ENCODE measurements around the gene AHDC1.
"Not testable (repeated sequence)": the region's sequence is repeated elsewhere in the genome, so short reads cannot be mapped to it uniquely, and the experiment has no call there.

AHDC1 gene

DNA sequence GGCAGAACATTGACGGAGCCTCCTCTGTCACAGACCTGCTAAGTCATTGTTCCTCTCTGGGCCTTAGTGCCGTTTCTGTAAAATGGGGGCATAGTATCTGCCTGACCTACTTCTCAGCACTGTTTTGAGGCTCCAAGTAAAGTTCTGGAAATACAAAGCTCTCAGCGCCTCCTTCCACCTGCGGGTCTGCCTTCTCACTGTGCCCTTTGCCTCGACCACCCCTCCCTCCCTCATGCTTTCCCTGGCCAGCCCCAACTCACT, 98.6 kb downstream of the AHDC1 start:
- no peak for DNase-seq

GRCh38 chr1:27504588-27505419, 99.1 kb downstream of the AHDC1 start:
- no peak for DNase-seq

DNA sequence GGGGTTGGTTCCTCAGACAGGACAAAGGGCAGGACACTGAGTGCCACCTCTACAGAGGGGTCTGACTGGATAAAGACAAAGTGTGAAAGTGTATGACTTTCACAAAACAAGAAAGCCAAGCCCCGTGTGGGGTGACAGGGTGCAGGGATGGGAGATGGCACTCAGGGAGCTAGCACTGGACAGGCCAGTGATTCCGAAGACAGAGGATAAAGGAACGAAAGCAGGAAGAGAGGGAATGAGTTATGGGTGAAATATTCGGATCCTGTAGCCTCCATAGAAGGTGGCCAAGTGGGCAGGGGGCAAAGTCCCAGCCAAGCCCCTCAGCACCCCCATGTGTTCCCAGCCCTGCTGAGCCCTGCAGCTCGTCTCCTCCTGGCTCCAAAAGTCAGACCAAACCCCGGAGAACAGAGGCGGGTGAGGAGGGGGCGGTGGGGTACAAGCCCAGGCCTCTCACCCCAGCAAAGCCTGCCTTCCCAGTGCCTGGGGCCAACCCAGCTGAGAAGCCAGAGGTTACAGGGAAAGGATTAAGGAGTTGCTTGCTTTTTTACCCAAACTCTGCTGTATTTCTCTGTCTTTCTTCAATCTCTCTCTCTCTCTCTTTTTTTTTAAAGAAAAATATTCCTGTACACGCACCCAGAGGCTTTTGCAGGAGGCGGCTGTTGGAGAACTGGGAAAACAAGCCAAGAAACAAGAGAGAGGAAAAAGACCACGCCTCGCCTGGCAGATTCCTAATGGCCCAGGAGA, 99.9 kb downstream of the AHDC1 start:
- no peak for DNase-seq

- no peak for DNase-seq
Measured at GRCh38 chr1:27503033-27503432, 100.9 kb downstream of the AHDC1 start.

DNA sequence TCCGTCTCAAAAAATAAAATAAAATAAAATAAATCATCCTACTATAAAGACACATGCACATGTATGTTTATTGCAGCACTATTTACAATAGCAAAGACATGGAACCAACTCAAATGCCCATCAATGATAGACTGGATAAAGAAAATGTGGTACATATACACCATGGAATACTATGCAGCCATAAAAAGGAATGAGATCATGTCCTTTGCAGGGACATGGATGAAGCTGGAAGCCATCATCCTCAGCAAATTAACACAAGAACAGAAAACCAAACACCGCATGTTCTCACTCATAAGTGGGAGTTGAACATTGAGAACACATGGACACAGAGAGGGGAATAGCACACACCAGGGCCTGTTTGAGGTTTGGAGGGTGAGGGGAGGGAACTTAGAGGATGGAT, 102.8 kb downstream of the AHDC1 start:
- not testable (repeated sequence) for DNase-seq

DNA sequence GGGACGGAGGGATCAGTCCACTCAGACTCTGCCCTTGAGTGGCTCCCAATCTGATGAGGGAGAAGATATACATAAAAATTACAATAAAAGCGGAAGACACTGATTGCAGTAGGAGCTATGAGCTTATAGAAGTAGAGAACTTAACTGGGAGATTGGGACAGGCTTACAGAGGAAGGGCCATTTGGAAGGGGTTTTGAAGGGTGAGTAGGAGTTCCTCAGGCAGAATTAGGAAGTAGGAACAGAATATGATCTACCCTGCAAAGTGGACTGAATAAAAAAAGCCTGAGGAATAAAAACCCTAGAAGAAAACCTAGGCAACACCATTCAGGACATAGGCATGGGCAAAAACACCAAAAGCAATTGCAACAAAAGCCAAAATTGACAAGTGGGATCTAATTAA, 104.8 kb downstream of the AHDC1 start:
- DNase-seq = no peak

DNA sequence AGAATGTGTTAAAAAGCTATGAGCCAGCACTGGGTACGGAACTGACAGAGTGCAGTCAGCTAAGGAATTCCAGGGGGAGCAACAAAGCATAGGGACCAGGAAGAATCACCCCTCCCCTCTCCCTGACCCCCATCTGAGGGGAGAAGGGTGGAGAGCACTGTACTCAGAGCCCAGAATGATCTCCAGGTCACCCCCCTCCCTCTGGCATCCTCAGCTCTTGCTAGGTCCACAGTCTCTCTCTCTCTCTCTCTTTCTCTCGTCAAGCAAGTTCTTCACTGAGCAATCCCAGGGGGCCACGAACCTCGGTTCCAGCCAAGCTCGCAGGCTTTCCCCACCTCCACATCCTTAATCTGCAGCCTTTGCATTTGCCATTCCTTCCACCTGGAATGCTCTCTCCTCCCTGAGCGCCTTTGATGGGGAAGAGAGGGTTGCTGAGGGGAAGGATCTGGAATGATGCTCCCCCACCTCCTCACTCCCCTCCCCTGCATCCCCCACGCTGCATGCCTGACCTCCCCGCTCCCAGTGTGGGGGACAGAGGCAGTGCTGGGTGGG, 107.3 kb downstream of the AHDC1 start:
- peak; percentile 41 for DNase-seq

GRCh38 chr1:27492796-27493195, 111.1 kb downstream of the AHDC1 start:
- DNase-seq = no peak

DNA sequence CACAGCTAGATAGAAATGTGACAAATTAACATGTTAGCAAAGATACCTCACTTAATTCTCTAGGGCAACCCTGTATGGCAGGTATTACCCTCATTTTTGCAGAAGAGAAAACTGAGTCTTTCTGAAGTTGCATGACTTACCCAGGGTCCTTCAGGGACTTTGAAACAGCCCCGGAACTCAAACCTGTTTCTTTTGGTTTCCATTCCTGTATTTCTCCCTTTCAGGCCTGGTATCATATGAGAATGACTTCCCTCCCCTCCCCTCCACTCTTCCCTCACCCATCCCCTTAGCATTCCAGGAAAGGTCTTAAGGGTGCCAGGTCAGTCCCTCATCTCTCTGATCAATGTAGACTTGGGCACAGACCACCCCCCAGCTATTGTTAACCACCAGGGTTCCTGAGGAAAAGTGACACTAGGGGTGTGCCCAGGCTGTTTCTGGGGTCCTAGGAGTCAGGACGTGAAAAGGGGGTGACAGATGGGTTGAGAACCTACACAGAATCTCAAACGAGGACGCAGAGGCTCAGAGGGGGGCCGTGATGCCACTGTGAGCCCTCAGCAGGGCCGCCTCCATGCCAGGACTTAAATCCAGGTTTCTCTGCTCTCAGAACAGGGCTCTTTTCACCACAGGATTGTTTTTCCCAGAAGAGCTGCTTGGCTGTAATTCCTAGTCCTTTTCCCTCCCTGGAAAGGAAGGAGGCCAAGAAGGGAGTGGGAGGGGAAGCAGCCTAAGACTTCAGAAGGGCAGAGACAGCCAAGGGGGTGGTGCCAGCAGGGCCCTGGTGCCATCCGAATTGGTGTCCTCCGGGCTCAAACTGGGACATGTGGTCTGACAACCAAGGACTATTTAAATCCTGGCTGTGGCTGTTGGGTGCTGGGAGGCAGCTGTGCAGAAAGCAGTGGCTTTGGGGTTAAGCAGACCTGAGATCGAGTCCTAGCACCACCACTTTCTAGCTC, 111.9 kb downstream of the AHDC1 start:
- no peak for DNase-seq

GRCh38 chr1:27489973-27490741, 113.8 kb downstream of the AHDC1 start, which contains the start of gene WASF2:
TSS of gene WASF2 (minus strand) at chr1:27490167. CDS start at chr1:27428890, 61,277 bp downstream.
- DNase-seq = peak; percentile 94

GRCh38 chr1:27489501-27489972, 114.4 kb downstream of the AHDC1 start:
- DNase-seq = no peak

DNA sequence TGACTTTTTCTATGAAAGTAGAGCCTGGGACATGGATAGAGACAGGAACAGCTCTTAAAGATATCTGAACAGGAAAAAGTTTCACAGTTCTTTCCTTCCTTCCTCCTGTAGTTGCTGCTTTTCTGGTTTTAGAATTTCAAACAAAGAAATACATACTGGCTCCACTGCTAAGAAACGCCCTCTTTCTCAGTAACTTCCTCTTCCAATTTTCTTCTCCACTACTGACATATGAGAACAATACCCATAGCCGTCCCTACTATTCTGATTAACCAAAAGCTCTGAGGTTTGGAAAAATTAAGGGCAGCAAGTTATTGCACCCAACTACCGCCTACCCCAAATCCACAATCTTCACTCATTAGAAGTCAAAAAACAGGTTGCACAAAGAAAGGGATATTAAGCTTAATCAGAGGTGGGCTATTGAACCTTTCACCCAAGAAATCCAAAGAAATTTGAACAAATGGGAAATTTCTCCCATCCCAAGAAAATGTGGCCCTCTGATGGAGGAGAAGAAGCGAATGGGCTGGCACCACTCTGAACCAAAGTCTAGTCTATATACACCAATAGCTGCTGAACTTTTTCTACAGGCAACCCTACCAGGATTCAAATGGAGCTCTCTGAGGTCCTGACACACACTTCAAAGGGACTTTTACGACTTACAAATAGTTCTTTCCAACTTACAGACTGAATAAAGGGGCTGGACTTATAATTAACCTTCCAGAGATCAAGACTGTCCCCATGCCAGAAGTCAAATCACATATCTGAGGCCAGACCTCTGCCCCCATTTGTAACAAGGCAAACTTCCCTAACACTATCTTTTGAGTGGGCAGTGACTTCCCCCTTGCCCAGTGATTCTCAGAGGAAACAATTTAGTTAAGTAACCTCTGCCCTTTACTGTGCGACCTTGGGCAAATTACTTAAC, 115.7 kb downstream of the AHDC1 start:
- DNase-seq = no peak

GRCh38 chr1:27485363-27485762, 118.6 kb downstream of the AHDC1 start:
- no peak for DNase-seq
